GM12874 (cell line): ENCODE data around the gene HPN.

ENCODE experiments used
- TF ChIP-seq, protein P1 (sequence below): IDR thresholded peaks from 2 replicates; pipeline ENCODE4 v1.5.1; 2011; ENCODE audit warnings: low read depth, mild to moderate bottlenecking, control low read depth, low read length, moderate library complexity; ENCODE audit not compliant: insufficient read depth

HPN gene

DNA sequence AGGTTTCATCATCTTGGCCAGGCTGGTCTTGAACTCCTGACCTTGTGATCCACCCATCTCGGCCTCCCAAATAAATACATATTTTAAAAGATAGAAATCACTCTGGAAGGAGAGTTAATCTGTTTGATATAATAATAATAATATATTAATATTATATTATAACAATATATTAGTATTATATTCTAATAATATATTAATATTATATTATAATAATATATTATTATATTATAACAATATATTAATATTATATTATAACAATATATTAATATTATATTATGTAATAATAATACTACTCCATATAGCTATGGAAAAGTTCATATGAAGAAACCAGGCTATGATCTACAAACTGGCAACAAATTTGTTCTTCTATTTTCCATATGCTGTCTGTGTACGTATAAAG lies 16.8 kb downstream of the HPN start:
- TF ChIP-seq, protein P1, sequence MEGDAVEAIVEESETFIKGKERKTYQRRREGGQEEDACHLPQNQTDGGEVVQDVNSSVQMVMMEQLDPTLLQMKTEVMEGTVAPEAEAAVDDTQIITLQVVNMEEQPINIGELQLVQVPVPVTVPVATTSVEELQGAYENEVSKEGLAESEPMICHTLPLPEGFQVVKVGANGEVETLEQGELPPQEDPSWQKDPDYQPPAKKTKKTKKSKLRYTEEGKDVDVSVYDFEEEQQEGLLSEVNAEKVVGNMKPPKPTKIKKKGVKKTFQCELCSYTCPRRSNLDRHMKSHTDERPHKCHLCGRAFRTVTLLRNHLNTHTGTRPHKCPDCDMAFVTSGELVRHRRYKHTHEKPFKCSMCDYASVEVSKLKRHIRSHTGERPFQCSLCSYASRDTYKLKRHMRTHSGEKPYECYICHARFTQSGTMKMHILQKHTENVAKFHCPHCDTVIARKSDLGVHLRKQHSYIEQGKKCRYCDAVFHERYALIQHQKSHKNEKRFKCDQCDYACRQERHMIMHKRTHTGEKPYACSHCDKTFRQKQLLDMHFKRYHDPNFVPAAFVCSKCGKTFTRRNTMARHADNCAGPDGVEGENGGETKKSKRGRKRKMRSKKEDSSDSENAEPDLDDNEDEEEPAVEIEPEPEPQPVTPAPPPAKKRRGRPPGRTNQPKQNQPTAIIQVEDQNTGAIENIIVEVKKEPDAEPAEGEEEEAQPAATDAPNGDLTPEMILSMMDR, result no peak

DNA sequence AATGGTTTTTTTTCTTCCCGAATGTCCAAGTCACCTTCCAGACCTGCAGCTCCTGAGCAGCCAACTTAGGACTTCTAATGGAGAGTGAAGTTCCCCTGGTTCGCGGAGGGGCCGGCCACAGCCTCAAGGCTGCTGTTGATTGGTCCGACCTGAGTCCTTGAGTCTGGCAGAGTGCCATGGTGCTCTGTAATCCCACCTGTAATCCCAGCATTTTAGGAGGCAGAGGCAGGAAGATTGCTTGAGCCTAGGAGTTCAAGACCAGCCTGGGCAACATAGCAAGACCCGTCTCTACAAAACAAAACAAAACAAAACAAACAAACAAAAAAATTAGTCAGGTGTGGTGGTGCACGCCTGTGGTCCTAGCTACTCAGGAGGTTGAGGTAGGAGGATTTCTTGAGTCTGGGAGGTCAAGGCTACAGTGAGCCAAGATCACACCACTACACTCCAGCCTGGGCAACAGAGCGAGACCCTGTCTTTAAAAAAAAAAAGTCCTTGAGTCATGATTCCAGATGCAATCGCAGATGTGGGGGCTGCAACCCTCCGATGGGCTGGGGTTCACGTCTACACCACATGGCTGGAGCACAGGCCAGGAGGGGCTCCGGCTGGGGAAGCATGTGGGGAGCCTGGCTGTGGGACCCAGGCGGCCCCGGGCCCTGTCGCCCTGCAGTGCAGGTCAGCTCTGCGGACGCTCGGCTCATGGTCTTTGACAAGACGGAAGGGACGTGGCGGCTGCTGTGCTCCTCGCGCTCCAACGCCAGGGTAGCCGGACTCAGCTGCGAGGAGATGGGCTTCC lies 17.7 kb downstream of the HPN start:
- TF ChIP-seq, protein P1, result no peak

DNA sequence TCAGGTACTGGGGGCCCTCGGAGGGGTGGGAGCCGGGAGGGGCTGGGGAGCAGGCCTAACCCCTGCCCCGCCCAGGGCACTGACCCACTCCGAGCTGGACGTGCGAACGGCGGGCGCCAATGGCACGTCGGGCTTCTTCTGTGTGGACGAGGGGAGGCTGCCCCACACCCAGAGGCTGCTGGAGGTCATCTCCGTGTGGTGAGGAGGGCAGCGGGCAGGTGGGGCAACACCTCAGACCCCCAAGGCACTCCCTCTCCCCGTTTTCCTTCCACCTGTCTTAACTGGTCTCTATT lies 18.2 kb downstream of the HPN start:
- TF ChIP-seq, protein P1, result no peak

DNA sequence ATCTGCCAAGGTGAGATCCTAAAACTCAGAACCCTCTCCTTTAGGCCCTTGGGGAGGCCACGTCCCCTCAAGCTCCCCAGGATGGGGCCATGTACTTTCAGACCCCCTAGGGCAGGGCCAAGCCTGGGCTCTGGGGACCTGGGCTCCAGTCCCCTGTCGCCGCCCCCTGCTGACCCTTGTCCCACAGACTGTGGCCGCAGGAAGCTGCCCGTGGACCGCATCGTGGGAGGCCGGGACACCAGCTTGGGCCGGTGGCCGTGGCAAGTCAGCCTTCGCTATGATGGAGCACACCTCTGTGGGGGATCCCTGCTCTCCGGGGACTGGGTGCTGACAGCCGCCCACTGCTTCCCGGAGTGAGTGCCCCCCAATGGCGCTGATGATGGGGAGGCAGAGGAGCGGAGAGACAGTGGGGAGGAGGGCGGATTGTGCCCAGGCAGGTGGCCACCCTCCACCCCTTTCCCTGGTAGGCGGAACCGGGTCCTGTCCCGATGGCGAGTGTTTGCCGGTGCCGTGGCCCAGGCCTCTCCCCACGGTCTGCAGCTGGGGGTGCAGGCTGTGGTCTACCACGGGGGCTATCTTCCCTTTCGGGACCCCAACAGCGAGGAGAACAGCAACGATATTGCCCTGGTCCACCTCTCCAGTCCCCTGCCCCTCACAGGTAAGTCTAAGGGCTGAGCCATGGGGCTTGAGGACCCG lies 18.8 kb downstream of the HPN start:
- TF ChIP-seq, protein P1, result no peak

DNA sequence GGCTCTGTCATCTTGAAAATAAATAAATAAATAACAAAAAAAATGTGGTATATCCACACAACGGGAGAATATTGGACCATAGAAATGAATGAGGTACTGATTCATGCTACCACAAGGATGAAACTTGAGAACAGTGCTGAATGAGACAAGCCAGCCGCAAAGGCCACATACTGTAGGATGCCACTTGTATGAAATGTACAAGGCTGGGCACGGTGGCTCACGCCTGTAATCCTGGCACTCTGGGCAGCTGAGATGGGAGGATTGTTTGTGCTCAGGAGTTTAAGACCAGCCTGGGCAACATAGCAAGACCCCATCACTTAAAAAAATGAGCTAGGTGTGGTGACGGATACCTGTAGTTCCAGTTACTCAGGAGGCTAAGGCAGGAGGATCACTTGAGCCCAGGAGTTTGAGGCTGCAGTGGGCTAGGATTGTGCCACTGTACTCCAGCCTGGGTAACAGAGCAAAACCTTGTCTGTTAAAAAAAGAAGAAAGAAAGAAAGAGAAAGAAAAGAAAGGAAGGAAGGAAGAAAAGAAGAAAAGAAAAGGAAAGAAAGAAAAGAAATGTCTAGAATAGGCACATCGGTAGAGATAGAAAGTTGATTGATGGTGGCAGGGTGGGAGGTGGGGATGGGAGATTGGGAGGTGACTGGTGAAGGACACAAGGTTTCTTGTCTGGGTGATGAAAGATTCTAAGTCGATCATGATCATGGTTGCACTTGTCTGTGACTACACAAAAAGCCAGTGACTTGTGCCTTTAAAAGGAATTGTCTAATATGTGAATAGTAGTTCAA lies 20.3 kb downstream of the HPN start:
- TF ChIP-seq, protein P1, result no peak

DNA sequence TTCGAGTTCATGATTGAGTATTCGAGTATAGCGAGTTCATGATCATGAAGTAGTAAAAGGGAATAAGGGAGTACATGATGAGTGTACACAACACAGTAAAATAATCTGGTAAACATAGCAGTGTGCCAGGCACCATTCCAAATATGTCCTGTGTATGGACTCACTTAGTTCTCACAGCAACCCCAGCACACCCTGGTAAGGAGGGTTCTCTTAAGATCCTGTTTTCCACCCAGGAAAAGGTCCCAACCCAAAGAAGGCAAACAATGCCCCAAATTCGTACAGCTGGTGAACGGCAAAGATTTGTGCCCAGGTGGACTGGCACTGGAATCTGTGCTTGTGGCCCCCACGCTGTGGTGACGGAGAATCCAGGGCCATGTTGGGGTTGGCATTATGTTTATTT lies 21.4 kb downstream of the HPN start:
- TF ChIP-seq, protein P1, result no peak
